Measurements from ENCODE around the gene CCDC102A. TPM values are rescaled to one million over a fixed set of nuclear protein-coding genes. Genes with fewer than 3 reads are reported as not detected.
A peak's percentile ranks its signal among the peaks of the same experiment; 100 is the strongest.

Gene CCDC102A
- total RNA-seq, 2 experiments from 2014 or later: 16.3 to 18.2 TPM

- H3K27ac Mint-ChIP-seq: no peak overlapping the region
- H3K9me3 Mint-ChIP-seq (ENCODE audit: insufficient read depth): no peaks in the 10 kb centered on the region
- ATAC-seq: no peak
- peaks cover 2% of the 10 kb centered on the region for H3K36me3 Mint-ChIP-seq (ENCODE audit: low read depth)
- peaks cover 17% of the 10 kb centered on the region for H3K4me1 Mint-ChIP-seq (ENCODE audit: low read depth)
- no peaks in the 10 kb centered on the region for H3K27me3 Mint-ChIP-seq (ENCODE audit: low read depth)
- no peak for DNase-seq
- H3K4me3 Mint-ChIP-seq: no peak overlapping the region
- ChIA-PET POLR2A (interaction anchor here (1.3 kb wide), 1 partner anchor 18 kb away, joined by 4 read pairs; the partner anchor contains the start of gene POLR2C), CTCF (interaction anchor here (1.1 to 1.7 kb wide), 3 partner anchors 18 to 39 kb away, joined by 4 to 5 read pairs (median 5); partner anchors contain the start of gene POLR2C)
Observed at GRCh38 chr16:57480754-57481230, 55.6 kb downstream of the CCDC102A start.

- Mint-ChIP-seq H3K9me3 (ENCODE audit: insufficient read depth) (no peaks in the 10 kb centered on the region), H3K4me1 (ENCODE audit: low read depth) (peaks cover 18% of the 10 kb centered on the region), H3K36me3 (ENCODE audit: low read depth) (peaks cover 2% of the 10 kb centered on the region), H3K27ac (no peak overlapping the region), H3K27me3 (ENCODE audit: low read depth) (no peaks in the 10 kb centered on the region), H3K4me3 (no peak overlapping the region)
- ChIA-PET CTCF (interaction anchor here (1.6 to 1.7 kb wide), 2 partner anchors 18 to 40 kb away, joined by 5 read pairs; partner anchors contain the start of gene POLR2C), POLR2A (interaction anchor here (1.3 kb wide), 1 partner anchor 18 kb away, joined by 4 read pairs; the partner anchor contains the start of gene POLR2C)
- no peak for ATAC-seq
- DNase-seq: no peak
Observed at GRCh38 chr16:57479976-57480753, 56.2 kb downstream of the CCDC102A start.

DNA sequence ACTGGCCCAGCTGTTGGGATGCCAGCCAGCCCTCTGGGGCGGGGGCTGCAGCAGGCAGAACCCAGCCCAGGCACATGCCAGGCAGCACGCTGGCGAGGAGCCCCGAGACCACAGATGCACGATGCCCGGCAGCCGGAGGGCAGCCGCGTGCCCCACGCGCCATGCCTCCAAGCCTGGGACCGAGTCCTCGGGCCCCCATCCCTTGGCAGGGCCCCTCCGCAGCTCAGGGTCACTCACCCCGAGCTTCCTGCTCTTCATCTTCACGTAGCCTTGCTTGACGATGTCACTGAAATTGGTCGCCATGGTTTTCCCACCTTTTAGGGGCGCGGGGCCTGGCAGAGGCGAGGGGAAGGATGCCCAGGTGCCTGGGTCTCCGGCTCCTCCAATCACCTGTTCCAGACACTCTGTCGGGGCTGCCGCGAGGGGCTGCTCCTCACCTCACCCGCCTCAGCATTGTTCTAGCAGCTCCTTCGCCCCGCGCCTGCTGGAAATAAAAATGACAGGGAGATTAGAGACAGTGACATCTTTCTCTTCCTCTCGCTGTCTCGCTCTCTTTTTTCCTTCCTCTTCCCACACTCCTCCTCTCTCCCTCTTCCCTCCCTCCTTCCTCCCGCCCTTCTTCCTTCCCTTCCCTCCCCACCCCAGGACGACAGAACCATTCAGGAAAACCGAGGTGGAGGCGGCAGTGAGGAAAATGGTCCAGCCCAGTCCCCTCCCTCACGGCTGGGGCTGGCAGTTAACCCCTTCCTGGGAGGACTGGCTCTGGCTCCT, 57.0 kb downstream of the CCDC102A start:
- CTCF ChIA-PET: interaction anchor here (1.7 kb wide), 1 partner anchor 17 kb away, joined by 5 read pairs; the partner anchor contains the start of gene POLR2C
- Mint-ChIP-seq H3K27ac (peak overlapping the region; percentile 37), H3K4me1 (ENCODE audit: low read depth) (peaks cover 22% of the 10 kb centered on the region), H3K36me3 (ENCODE audit: low read depth) (peaks cover 2% of the 10 kb centered on the region), H3K9me3 (ENCODE audit: insufficient read depth) (no peaks in the 10 kb centered on the region), H3K27me3 (ENCODE audit: low read depth) (no peaks in the 10 kb centered on the region), H3K4me3 (no peak overlapping the region)
- DNase-seq (no peak), ATAC-seq (no peak)
- POLR2A ChIA-PET: interaction anchor here (1.5 kb wide), 1 partner anchor 17 kb away, joined by 5 read pairs; the partner anchor contains the start of gene POLR2C

GRCh38 chr16:57478396-57479204, 57.8 kb downstream of the CCDC102A start:
- POLR2A ChIA-PET: interaction anchor here (1.5 kb wide), 1 partner anchor 16 kb away, joined by 5 read pairs; the partner anchor contains the start of gene POLR2C

GRCh38 chr16:57477531-57478202, 58.7 kb downstream of the CCDC102A start:
- ChIA-PET CTCF (interaction anchor here (5.1 kb wide), 1 partner anchor 16 kb away, joined by 28 read pairs; the partner anchor contains the start of gene POLR2C), POLR2A (interaction anchor here (1.5 kb wide), 1 partner anchor 15 kb away, joined by 5 read pairs; the partner anchor contains the start of gene POLR2C)
- Mint-ChIP-seq H3K4me3 (no peak overlapping the region), H3K36me3 (ENCODE audit: low read depth) (peaks cover 2% of the 10 kb centered on the region), H3K9me3 (ENCODE audit: insufficient read depth) (no peaks in the 10 kb centered on the region), H3K4me1 (ENCODE audit: low read depth) (peaks cover 24% of the 10 kb centered on the region), H3K27ac (no peak overlapping the region), H3K27me3 (ENCODE audit: low read depth) (no peaks in the 10 kb centered on the region)
- DNase-seq (no peak), ATAC-seq (no peak)

More at GRCh38 chr16:57478396-57479204, 57.8 kb downstream of the CCDC102A start:
- Mint-ChIP-seq H3K27ac (no peak overlapping the region), H3K4me1 (ENCODE audit: low read depth) (peaks cover 22% of the 10 kb centered on the region), H3K27me3 (ENCODE audit: low read depth) (no peaks in the 10 kb centered on the region), H3K4me3 (no peak overlapping the region), H3K36me3 (ENCODE audit: low read depth) (peaks cover 2% of the 10 kb centered on the region), H3K9me3 (ENCODE audit: insufficient read depth) (no peaks in the 10 kb centered on the region)
- ATAC-seq (no peak), DNase-seq (no peak)
- CTCF ChIA-PET: interaction anchor here (1.7 kb wide), 1 partner anchor 16 kb away, joined by 5 read pairs; the partner anchor contains the start of gene POLR2C

DNA sequence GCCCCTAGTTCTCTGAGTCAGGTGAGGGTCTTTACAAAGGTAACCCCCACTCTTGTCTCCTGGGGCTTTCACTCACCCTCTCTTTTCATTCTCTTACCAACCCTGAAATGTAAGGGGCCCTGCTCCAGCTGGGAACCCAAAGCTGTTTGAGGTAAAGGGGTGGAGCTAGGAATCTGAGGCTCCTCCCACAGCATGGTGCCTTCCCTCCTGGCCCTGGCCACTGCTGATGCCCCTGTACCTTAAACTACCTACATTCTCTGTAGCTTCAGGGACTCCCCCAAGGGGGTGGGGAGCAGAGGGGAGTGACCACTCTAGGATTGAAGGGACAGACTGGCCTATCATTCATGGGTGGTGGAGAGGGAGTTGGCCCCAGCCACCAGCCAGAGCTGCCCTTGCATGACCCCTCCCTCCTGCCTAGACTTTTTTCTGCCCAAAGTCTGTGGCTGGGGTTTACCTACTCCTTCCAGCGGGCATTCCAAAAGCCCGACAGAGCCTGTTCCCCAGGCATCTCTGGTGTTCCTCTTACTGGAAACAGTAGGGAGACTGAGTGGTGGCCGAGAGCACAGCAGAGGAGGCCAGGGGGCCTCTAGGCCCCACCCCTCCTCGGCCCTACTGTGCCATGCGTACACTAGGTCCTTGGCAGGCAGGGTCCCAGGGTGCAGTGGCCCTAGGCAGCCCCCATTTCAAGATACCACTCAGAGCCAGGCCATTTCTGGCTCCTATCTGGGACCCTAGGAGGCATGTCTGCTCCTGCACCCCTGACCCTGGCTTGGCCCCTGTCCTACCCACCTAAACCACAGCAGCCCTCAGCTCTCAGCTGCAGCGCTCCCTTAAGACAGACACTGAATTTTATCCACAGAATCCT, 59.6 kb downstream of the CCDC102A start:
- ChIA-PET CTCF (interaction anchor here (0.7 to 5.1 kb wide), 5 partner anchors 11 to 58 kb away, joined by 3 to 28 read pairs (median 23); partner anchors contain the start of genes DOK4 and POLR2C), POLR2A (interaction anchor here (1.3 to 3.3 kb wide), 2 partner anchors 13 to 15 kb away, joined by 4 to 14 read pairs; partner anchors contain the start of gene POLR2C)
- DNase-seq (no peak), ATAC-seq (no peak)
- Mint-ChIP-seq H3K36me3 (ENCODE audit: low read depth) (peaks cover 6% of the 10 kb centered on the region), H3K27me3 (ENCODE audit: low read depth) (no peaks in the 10 kb centered on the region), H3K27ac (peak overlapping the region; percentile 68), H3K4me1 (ENCODE audit: low read depth) (peaks cover 31% of the 10 kb centered on the region), H3K9me3 (ENCODE audit: insufficient read depth) (no peaks in the 10 kb centered on the region), H3K4me3 (no peak overlapping the region)

DNA sequence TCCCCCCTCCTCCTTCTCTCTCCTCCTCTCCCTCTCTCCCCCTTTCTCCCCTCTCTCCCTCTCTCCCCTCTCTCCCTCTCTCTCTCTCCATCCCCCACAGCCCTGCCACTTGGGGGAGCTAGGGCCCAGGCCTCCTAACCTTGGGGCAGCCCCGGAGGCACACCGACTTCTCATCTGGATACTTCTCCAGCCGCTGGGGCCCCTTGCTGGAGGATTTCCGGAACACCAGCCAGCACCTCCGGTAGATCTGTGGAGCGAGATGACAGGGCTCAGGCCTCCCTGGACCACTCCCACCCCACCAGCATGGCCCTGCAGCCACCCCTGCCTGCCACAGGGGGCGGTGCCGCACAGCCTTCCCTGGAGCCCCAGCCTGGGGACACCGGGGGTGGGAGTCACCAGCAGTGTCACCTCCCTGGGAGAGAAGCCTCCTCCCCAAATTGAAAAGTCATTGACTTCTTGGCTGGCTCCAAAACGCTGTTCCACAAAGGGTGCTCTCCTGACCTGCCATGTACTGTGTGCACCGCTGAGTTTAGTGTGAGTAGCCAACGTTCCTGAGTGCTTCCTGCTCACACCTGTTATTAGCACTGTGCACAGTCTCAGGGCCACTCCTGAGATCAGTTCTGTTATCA, 60.5 kb downstream of the CCDC102A start:
- H3K27ac Mint-ChIP-seq: peak overlapping the region; percentile 68
- H3K27me3 Mint-ChIP-seq (ENCODE audit: low read depth): no peaks in the 10 kb centered on the region
- POLR2A ChIA-PET: interaction anchor here (1.3 to 3.3 kb wide), 2 partner anchors 12 to 14 kb away, joined by 4 to 14 read pairs; partner anchors contain the start of gene POLR2C
- no peaks in the 10 kb centered on the region for H3K9me3 Mint-ChIP-seq (ENCODE audit: insufficient read depth)
- peak overlapping the region; percentile 34 for H3K4me3 Mint-ChIP-seq
- H3K4me1 Mint-ChIP-seq (ENCODE audit: low read depth): peaks cover 31% of the 10 kb centered on the region
- DNase-seq (peak; percentile 90), ATAC-seq (peak; percentile 98)
- CTCF ChIA-PET: interaction anchor here (1.0 to 5.1 kb wide), 11 partner anchors 8 to 101 kb away, joined by 4 to 28 read pairs (median 12); partner anchors contain the start of genes DOK4 and POLR2C
- H3K36me3 Mint-ChIP-seq (ENCODE audit: low read depth): peaks cover 7% of the 10 kb centered on the region

GRCh38 chr16:57474671-57475661, 61.4 kb downstream of the CCDC102A start:
- CTCF ChIA-PET: interaction anchor here (0.9 to 5.1 kb wide), 13 partner anchors 9 to 101 kb away, joined by 3 to 28 read pairs (median 7); partner anchors contain the start of genes DOK4 and POLR2C
- Mint-ChIP-seq H3K9me3 (ENCODE audit: insufficient read depth) (no peaks in the 10 kb centered on the region), H3K27me3 (ENCODE audit: low read depth) (no peaks in the 10 kb centered on the region), H3K4me1 (ENCODE audit: low read depth) (peaks cover 31% of the 10 kb centered on the region), H3K4me3 (peak overlapping the region; percentile 15), H3K36me3 (ENCODE audit: low read depth) (peaks cover 14% of the 10 kb centered on the region), H3K27ac (peak overlapping the region; percentile 68)
- DNase-seq (no peak), ATAC-seq (no peak)
- POLR2A ChIA-PET: interaction anchor here (1.3 to 3.3 kb wide), 2 partner anchors 11 to 13 kb away, joined by 3 to 14 read pairs; partner anchors contain the start of genes DOK4 and POLR2C
